Measurements from ENCODE around the gene METTL24.

Gene METTL24

GRCh38 chr6:110357664-110358552 is at the start of gene METTL24:
Gene METTL24 (minus strand): TSS chr6:110358349. CDS start chr6:110358272, 77 bp downstream.
- DNase-seq, result peak; percentile 62 to 65

GRCh38 chr6:110404607-110405006 is 46.5 kb upstream of the METTL24 start:
- no peak for DNase-seq

- DNase-seq, result peak; percentile 29 to 83
Measured at GRCh38 chr6:110401585-110402176, 43.5 kb upstream of the METTL24 start.

GRCh38 chr6:110400208-110400607 is 42.1 kb upstream of the METTL24 start:
- no peak for DNase-seq

GRCh38 chr6:110399219-110400071 is 41.3 kb upstream of the METTL24 start:
- no peak for DNase-seq

- DNase-seq, result no peak
Measured at GRCh38 chr6:110398778-110399177, 40.6 kb upstream of the METTL24 start.

- no peak for DNase-seq
Measured at GRCh38 chr6:110395221-110395620, 37.1 kb upstream of the METTL24 start.

- no peak for DNase-seq
Measured at GRCh38 chr6:110394409-110394808, 36.3 kb upstream of the METTL24 start.

- DNase-seq, result no peak
Measured at GRCh38 chr6:110392727-110393126, 34.6 kb upstream of the METTL24 start.

- no peak for DNase-seq
Measured at GRCh38 chr6:110390404-110390803, 32.3 kb upstream of the METTL24 start.

GRCh38 chr6:110389689-110390382 is 31.7 kb upstream of the METTL24 start:
- DNase-seq, result no peak

GRCh38 chr6:110387986-110388385 is 29.8 kb upstream of the METTL24 start:
- DNase-seq, result no peak

- DNase-seq, result no peak
Measured at GRCh38 chr6:110385458-110385863, 27.3 kb upstream of the METTL24 start.

- no peak for DNase-seq
Measured at GRCh38 chr6:110378552-110378951, 20.4 kb upstream of the METTL24 start.

GRCh38 chr6:110369066-110369465 is 10.9 kb upstream of the METTL24 start:
- no peak for DNase-seq

- DNase-seq, result no peak
Measured at GRCh38 chr6:110368284-110368683, 10.1 kb upstream of the METTL24 start.

- DNase-seq, result no peak
Measured at GRCh38 chr6:110367825-110368224, 9.7 kb upstream of the METTL24 start.

- DNase-seq, result no peak
Measured at GRCh38 chr6:110366975-110367374, 8.8 kb upstream of the METTL24 start.

GRCh38 chr6:110366256-110366655 is 8.1 kb upstream of the METTL24 start:
- no peak for DNase-seq

- DNase-seq, result no peak
Measured at GRCh38 chr6:110364364-110365105, 6.4 kb upstream of the METTL24 start.

- no peak for DNase-seq
Measured at GRCh38 chr6:110363748-110364147, 5.6 kb upstream of the METTL24 start.

GRCh38 chr6:110360676-110361075 is 2.5 kb upstream of the METTL24 start:
- DNase-seq, result no peak
